AG10803 (cell line): ENCODE measurements around the gene ZNF622.

Experiments used
- DNase-seq: peaks from one replicate; pipeline ENCODE4 v3.0.0; 2010; ENCODE audit warnings: low read depth
- H3K4me3 ChIP-seq: 2 replicates; pipeline ENCODE4 v1.5.1; 2011; ENCODE audit warnings: mild to moderate bottlenecking, low read length, control low read depth
- TF ChIP-seq, protein P1 (sequence below): conservative IDR thresholded peaks from 2 replicates; pipeline ENCODE4 v1.5.1; 2011; ENCODE audit warnings: mild to moderate bottlenecking, low read length, control low read depth, inconsistent platforms

The ZNF622 gene

GRCh38 chr5:16464231-16464630, 1.4 kb downstream of the ZNF622 start:
- H3K4me3 ChIP-seq: peak overlapping the region; percentile 93
- no peak for DNase-seq
- TF ChIP-seq, protein P1, sequence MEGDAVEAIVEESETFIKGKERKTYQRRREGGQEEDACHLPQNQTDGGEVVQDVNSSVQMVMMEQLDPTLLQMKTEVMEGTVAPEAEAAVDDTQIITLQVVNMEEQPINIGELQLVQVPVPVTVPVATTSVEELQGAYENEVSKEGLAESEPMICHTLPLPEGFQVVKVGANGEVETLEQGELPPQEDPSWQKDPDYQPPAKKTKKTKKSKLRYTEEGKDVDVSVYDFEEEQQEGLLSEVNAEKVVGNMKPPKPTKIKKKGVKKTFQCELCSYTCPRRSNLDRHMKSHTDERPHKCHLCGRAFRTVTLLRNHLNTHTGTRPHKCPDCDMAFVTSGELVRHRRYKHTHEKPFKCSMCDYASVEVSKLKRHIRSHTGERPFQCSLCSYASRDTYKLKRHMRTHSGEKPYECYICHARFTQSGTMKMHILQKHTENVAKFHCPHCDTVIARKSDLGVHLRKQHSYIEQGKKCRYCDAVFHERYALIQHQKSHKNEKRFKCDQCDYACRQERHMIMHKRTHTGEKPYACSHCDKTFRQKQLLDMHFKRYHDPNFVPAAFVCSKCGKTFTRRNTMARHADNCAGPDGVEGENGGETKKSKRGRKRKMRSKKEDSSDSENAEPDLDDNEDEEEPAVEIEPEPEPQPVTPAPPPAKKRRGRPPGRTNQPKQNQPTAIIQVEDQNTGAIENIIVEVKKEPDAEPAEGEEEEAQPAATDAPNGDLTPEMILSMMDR: no peak

- TF ChIP-seq, protein P1: no peak
- peak; percentile 95 for DNase-seq
- H3K4me3 ChIP-seq: no peak overlapping the region
Measured at GRCh38 chr5:16461782-16462181, 3.8 kb downstream of the ZNF622 start.

DNA sequence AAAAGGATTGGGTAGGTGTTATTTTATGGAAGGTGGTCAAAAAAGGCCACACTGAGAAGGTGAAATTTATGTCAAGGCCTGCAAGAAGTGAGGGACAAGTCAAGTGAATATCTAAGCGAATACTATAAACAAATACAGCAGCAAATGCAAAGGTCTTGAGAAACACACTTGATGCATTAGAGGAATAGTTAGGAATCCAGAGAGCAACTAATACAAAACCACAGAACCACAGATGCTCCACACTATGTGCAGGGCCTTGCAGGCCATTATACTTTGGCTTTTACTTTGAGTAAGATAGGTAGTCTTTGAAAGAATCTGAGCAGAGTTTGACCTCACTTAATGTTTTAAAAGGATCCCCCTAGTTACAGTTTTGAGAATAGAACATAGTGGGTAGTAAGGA, 4.6 kb downstream of the ZNF622 start:
- DNase-seq: peak; percentile 78
- no peak overlapping the region for H3K4me3 ChIP-seq
- TF ChIP-seq, protein P1: no peak

DNA sequence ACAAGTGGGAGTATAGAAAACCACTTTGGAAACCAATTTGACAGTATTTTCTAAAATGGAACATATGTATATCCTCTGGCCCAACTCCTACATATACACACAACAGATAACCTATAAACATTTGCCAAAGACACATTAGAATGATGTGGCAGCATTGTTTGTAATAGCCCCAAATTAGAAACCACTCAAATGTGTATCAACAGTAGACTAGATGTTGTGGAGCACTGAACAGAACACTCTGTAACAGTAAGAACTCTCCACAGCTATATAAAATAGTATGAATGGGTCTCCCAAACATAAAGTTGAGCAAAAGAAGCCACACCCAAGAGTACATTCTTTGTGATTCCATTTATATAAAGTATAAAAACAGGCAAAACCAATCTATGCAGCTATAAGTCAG, 6.1 kb downstream of the ZNF622 start:
- no peak for DNase-seq
- TF ChIP-seq, protein P1: no peak
- H3K4me3 ChIP-seq: no peak overlapping the region

DNA sequence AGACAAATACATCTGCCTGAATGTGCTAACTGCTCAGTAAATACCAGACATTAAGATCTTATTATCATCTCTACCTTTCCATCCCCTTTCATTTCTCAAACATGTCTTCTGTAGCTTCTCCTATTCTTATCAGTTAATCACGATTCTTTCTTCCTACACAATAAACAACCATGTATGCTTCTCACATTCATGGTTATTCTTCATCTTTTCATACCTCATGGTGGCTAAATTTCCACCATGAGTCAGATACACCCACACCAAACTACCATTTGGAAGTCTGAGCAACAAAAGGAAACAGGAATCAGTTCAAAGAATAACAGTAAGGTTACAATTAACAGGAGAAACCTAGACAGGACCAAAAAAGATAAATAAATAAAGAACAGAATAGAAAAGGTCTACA, 7.7 kb downstream of the ZNF622 start:
- no peak for DNase-seq
- TF ChIP-seq, protein P1: no peak

GRCh38 chr5:16457451-16457850, 8.1 kb downstream of the ZNF622 start:
- TF ChIP-seq, protein P1: no peak; the same call in 1 of the 2 replicates
- no peak overlapping the region for H3K4me3 ChIP-seq
- no peak for DNase-seq

More for the DNA sequence above, 7.7 kb downstream of the ZNF622 start:
- H3K4me3 ChIP-seq: no peak overlapping the region

- DNase-seq: peak; percentile 74
- TF ChIP-seq, protein P1: peak; percentile 67
- H3K4me3 ChIP-seq: no peak overlapping the region
Measured at GRCh38 chr5:16456103-16456832, 9.3 kb downstream of the ZNF622 start.
